ENCODE measurements around the gene TLX3.

TLX3 gene

GRCh38 chr5:171299851-171300250 is 9.2 kb upstream of the TLX3 start:
- no peak for DNase-seq (ENCODE audit: extremely low spot score, insufficient read length, low read depth)
- FAIRE-seq, result no peak

GRCh38 chr5:171300358-171300757 is 8.7 kb upstream of the TLX3 start:
- DNase-seq (ENCODE audit: extremely low spot score, insufficient read length, low read depth), result no peak
- no peak for FAIRE-seq

GRCh38 chr5:171306166-171306565 is 2.9 kb upstream of the TLX3 start:
- FAIRE-seq, result no peak

GRCh38 chr5:171306781-171307591 is 2.1 kb upstream of the TLX3 start:
- DNase-seq (ENCODE audit: extremely low spot score, insufficient read length, low read depth), result no peak
- no peak for FAIRE-seq

More at GRCh38 chr5:171306166-171306565, 2.9 kb upstream of the TLX3 start:
- no peak for DNase-seq (ENCODE audit: extremely low spot score, insufficient read length, low read depth)

- FAIRE-seq (no peak), DNase-seq (ENCODE audit: extremely low spot score, insufficient read length, low read depth) (no peak)
These were observed 1.1 kb upstream of the TLX3 start for GRCh38 chr5:171307789-171308452.

- no peak for FAIRE-seq
- DNase-seq (ENCODE audit: extremely low spot score, insufficient read length, low read depth), result no peak
These were observed 496 bp downstream of the TLX3 start for GRCh38 chr5:171309276-171310211.

GRCh38 chr5:171310212-171310818 is 1.3 kb downstream of the TLX3 start:
- DNase-seq (ENCODE audit: extremely low spot score, insufficient read length, low read depth), result no peak
- no peak for FAIRE-seq

- no peak for DNase-seq (ENCODE audit: extremely low spot score, insufficient read length, low read depth)
- no peak for FAIRE-seq
These were observed 1.8 kb downstream of the TLX3 start for GRCh38 chr5:171310819-171311321.

GRCh38 chr5:171311322-171312077 is 2.5 kb downstream of the TLX3 start:
- FAIRE-seq, result no peak
- DNase-seq (ENCODE audit: extremely low spot score, insufficient read length, low read depth), result no peak

GRCh38 chr5:171312129-171312974 is 3.3 kb downstream of the TLX3 start:
- no peak for DNase-seq (ENCODE audit: extremely low spot score, insufficient read length, low read depth)
- FAIRE-seq, result no peak

- FAIRE-seq, result no peak
- no peak for DNase-seq (ENCODE audit: extremely low spot score, insufficient read length, low read depth)
These were observed 4.6 kb downstream of the TLX3 start for GRCh38 chr5:171313481-171314206.

- DNase-seq (ENCODE audit: extremely low spot score, insufficient read length, low read depth), result no peak
- FAIRE-seq, result no peak
These were observed 5.8 kb downstream of the TLX3 start for GRCh38 chr5:171314728-171315385.

- FAIRE-seq, result no peak
- no peak for DNase-seq (ENCODE audit: extremely low spot score, insufficient read length, low read depth)
These were observed 6.4 kb downstream of the TLX3 start for GRCh38 chr5:171315386-171315891.

- no peak for FAIRE-seq
- DNase-seq (ENCODE audit: extremely low spot score, insufficient read length, low read depth), result no peak
These were observed 6.8 kb downstream of the TLX3 start for GRCh38 chr5:171315925-171316257.

GRCh38 chr5:171316258-171317121 is 7.4 kb downstream of the TLX3 start:
- no peak for DNase-seq (ENCODE audit: extremely low spot score, insufficient read length, low read depth)
- FAIRE-seq, result no peak

- DNase-seq (ENCODE audit: extremely low spot score, insufficient read length, low read depth) (no peak), FAIRE-seq (no peak)
These were observed 8.2 kb downstream of the TLX3 start for GRCh38 chr5:171317230-171317629.

Data from GM18507 (cell line).